Ovary (tissue), 9 donors: ENCODE measurements around the gene SMIM44. TPM values are rescaled to one million over a fixed set of nuclear protein-coding genes. Genes with fewer than 3 reads are reported as not detected.

Experiments
- DNase-seq, 5 donors: peaks; one replicate each; pipeline ENCODE4 v3.0.0-alpha.2; 2019 to 2020
- H3K27ac ChIP-seq, 2 donors: fragments of 200-600 bp; one replicate each; pipeline versions ENCODE4 v1.5.1 to v1.8.0; 2019 to 2022
- H3K27me3 ChIP-seq: fragments of 200-600 bp; one replicate; pipeline ENCODE4 v1.8.0; 2022
- H3K36me3 ChIP-seq: fragments of 200-600 bp; sonication (generic); one replicate; pipeline ENCODE4 v1.5.1; 2019
- H3K4me1 ChIP-seq: one replicate; pipeline ENCODE4 v1.8.1; 2013; ENCODE audit warnings: mild to moderate bottlenecking, moderate library complexity; ENCODE audit not compliant: insufficient read depth
- H3K4me3 ChIP-seq: fragments of 200-600 bp; sonication (generic); one replicate; pipeline ENCODE4 v1.5.1; 2017
- H3K9me3 ChIP-seq, 2 donors: fragments of 200-600 bp in 1 of 2; sonication (generic) in 1 of 2; one replicate each; pipeline versions ENCODE4 v1.5.1 to v1.8.1; 2013 to 2019; ENCODE audit warnings: mild to moderate bottlenecking in 1 of 2, moderate library complexity in 1 of 2
- EP300 ChIP-seq: sonication (generic); formaldehyde crosslinking; IDR thresholded peaks from one replicate; pipeline ENCODE4 v1.6.1; 2017; ENCODE audit warnings: antibody characterized with exemption
- POLR2A ChIP-seq: fragments of 450-650 bp; IDR thresholded peaks from one replicate; pipeline ENCODE4 v1.6.1; 2017; ENCODE audit warnings: antibody characterized with exemption, mild to moderate bottlenecking, moderate library complexity
- whole genome bisulfite sequencing, 3 donors: extraction: QIAGEN DNeasy Blood & Tissue Kit in 1 of 3; methylation state at CpG; one replicate each; pipeline versions ENCODE4 v1.1.5 to v1.1.7; 2013 to 2017; 5-methylcytosine and 5-hydroxymethylcytosine counted together
- intact Hi-C, 4 donors: fragments of 100-400 bp; cut with DNase I; formaldehyde crosslinking; loops; one replicate each; pipeline versions ENCODE4 v1.11.0 to v1.15.1; 2022 to 2023
- polyA plus RNA-seq, 2 donors: library from polyadenylated mRNA; stranded (reverse); fragments of 200-250 nt in 1 of 2; fragments of 350-450 nt in 1 of 2; fragmentation: Illumina TruSeq in 1 of 2; extraction: RNeasy Lipid Tissue Mini Kit (QIAGEN cat#74804) in 1 of 2; gene quantifications; one replicate each; pipeline ENCODE4 v1.2.3, GENCODE V29; 2013 to 2014
- total RNA-seq, 7 donors: library from RNA; depleted of rRNA in 2 of 7; stranded (reverse); fragments of >200 nt in 2 of 7; fragmentation: NEBNext Ultra II Directional in 3 of 7; extraction: Animal tissue kit (Norgen Biotek cat#: 25700) in 3 of 7; gene quantifications; one replicate each; pipeline versions ENCODE4 v1.1.0 to v1.2.4, GENCODE V29; 2016 to 2023
- TF ChIP-seq, protein P1 (sequence below), 3 donors: fragments of 450-650 bp in 2 of 3; fragments of 200-600 bp in 1 of 3; IDR thresholded peaks; one replicate each; pipeline versions ENCODE4 v1.5.1 to v1.8.0; 2016 to 2022; ENCODE audit warnings: antibody characterized with exemption in 3 of 3, mild to moderate bottlenecking in 1 of 3
- donor health status: DM: no; HTN: no; CAD: no; lungs with moderate emphysema.
- donor health status: DM: no; HTN: no; CAD: no.
- donor health status: Bipolar disorder and iron deficiency.
- donor health status: DM: yes; HTN: yes; CAD: no.
- donor health status: DM: no; HTN: no; CAD: no.
- donor health status: DM: yes; HTN: yes; CAD: no.

The SMIM44 gene
- total and polyA plus RNA-seq, 9 donors: 0.92 TPM; not detected in 8

DNA sequence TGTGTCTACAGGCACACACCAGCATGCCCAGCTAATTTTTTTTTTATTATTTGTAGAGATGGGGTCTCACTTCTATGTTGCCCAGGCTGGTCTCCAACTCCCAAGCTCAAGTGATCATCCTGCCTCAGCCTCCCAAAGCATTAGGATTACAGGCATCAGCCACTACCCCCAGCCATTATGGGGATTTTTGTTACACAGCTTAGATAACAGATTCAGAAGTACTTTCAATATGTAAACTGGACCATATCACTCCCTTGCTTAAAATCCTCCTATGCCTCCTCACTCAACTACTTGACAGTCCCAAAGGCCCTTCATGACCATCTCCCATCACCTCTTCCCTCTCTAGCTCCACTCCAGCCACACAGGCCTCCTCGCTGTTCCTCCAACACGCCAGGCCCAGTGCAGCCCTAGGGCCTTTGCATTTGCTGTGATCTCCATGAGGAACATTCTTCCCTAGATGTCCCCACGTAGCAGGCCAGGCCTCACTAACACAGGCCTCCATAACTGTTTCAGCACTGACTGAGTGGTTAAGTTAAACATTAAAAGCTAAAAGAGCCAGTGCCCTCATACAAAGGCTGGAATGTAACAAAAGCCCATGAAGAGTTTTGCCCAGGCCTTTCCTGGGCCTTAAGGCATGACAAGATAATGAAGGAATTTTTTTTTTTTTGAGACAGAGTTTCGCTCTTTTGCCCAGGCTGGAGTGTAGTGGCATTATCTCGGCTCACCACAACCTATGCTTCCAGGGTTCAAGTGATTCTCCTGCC, 14.7 kb upstream of the SMIM44 start:
- no peaks in the 10 kb centered on the region for H3K27me3 ChIP-seq
- WGBS, 3 donors: 91 to 95% (median 94%) methylated on average over 5 of the region's 5 CpGs
- no peaks in the 10 kb centered on the region for H3K36me3 ChIP-seq
- intact Hi-C loops: no loop called here
- no peak overlapping the region for H3K27ac ChIP-seq
- H3K4me1 ChIP-seq: peaks cover 4% of the 10 kb centered on the region
- TF ChIP-seq POLR2A: no peak
- TF ChIP-seq, protein P1, sequence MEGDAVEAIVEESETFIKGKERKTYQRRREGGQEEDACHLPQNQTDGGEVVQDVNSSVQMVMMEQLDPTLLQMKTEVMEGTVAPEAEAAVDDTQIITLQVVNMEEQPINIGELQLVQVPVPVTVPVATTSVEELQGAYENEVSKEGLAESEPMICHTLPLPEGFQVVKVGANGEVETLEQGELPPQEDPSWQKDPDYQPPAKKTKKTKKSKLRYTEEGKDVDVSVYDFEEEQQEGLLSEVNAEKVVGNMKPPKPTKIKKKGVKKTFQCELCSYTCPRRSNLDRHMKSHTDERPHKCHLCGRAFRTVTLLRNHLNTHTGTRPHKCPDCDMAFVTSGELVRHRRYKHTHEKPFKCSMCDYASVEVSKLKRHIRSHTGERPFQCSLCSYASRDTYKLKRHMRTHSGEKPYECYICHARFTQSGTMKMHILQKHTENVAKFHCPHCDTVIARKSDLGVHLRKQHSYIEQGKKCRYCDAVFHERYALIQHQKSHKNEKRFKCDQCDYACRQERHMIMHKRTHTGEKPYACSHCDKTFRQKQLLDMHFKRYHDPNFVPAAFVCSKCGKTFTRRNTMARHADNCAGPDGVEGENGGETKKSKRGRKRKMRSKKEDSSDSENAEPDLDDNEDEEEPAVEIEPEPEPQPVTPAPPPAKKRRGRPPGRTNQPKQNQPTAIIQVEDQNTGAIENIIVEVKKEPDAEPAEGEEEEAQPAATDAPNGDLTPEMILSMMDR (IDR thresholded peaks at IDR 0.05): no peak
- no peak for TF ChIP-seq EP300
- no peak for DNase-seq
- no peak overlapping the region for H3K4me3 ChIP-seq
- H3K9me3 ChIP-seq: no peaks in the 10 kb centered on the region

DNA sequence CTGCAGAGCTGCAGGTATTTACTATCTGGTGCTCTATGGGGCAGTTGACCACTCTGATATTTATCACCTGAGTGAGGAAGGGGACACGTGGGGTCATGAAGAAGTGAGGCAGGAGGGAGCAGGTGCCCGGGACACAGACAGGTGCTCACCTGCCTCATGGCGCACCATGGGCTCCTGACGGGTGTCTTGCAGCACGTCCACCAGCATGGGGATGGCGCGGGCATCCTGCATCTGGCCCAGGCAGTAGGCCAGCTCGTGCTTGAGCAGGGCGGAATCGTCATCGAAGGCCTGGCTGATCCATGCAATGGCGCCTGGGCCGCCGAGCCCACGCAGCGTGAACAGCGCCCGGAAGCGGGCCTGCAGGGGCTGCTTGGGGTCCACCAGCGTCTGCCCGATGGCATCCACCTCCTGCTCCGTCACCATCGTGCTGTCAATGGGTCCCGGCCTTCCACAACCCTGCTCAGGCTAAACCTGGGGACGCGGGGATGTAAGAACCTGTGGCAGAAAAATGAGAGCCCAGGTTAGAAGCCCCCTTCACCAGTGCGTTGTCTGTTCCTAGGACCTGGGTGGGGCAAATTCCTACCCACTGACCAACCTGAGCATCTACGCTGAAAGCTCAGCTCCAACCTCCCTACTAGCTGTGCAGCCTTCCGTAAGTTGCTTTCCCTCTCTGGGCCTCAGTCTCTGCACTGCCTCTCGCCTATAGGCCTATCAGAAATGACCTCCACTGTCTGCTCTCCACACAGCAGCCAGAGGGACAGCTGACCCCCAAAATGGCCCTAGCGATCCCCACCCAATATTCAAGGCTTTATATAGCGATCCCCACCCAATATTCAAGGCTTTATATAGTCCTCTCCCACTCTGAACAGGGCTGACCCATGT, 13.4 kb upstream of the SMIM44 start:
- H3K4me1 ChIP-seq: peaks cover 4% of the 10 kb centered on the region
- no peak for DNase-seq
- no peaks in the 10 kb centered on the region for H3K36me3 ChIP-seq
- no peak for TF ChIP-seq POLR2A
- TF ChIP-seq EP300: no peak
- TF ChIP-seq, protein P1 (IDR thresholded peaks at IDR 0.05): no peak
- 93 to 96% (median 94%) methylated on average over 32 of the region's 32 CpGs for WGBS, 3 donors
- no peaks in the 10 kb centered on the region for H3K27me3 ChIP-seq
- intact Hi-C loops: no loop called here
- H3K4me3 ChIP-seq: no peak overlapping the region
- no peaks in the 10 kb centered on the region for H3K9me3 ChIP-seq
- no peak overlapping the region for H3K27ac ChIP-seq

DNA sequence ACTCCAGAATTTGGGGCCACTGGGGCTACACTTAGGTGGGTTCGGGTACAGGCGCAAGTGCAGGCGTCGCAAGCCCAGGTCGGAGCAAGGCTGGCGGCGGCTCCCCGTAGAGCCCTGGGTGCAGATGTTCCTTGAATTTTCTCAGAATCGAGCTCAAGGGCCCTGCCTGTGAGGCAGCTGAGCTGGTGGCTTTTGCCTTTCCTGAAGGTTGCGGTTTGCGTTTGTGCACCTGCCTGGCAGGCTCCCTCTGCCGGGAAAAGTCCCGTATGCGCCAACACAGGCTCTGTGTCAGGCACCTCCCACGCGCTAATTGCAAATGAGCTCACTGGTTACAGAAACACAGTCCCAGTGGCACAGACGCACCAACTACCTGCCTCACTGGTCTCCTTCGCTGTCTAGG, 11.3 kb upstream of the SMIM44 start:
- intact Hi-C loops: no loop called here
- TF ChIP-seq EP300 (no peak), POLR2A (no peak)
- TF ChIP-seq, protein P1 (IDR thresholded peaks at IDR 0.05): no peak
- no peaks in the 10 kb centered on the region for H3K9me3 ChIP-seq
- H3K4me3 ChIP-seq: no peak overlapping the region
- H3K4me1 ChIP-seq: no peaks in the 10 kb centered on the region
- no peak overlapping the region for H3K27ac ChIP-seq
- no peaks in the 10 kb centered on the region for H3K36me3 ChIP-seq
- H3K27me3 ChIP-seq: no peaks in the 10 kb centered on the region
- DNase-seq: no peak
- WGBS, 3 donors: 87 to 91% (median 87%) methylated on average over 18 of the region's 18 CpGs

DNA sequence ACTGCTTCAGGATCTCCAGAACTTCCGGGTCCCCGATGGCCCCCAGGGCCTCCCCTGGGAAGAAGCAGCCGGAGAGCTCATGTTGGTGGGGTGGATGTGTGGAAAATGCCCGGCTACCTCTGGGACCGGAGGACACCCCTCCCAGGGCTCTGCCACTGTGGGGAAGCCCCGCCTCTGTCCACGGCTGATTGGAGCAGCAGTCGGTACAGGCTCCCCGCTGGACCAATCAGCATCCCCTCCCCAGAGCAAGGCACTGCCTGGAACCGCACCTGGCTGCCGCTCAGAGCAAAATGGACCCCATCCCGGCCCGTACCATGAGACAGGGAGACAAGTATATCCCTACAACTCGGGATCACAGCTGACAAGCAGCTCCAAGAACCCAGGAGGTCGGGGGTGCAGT, 10.8 kb upstream of the SMIM44 start:
- WGBS, 3 donors: 61 to 72% (median 71%) methylated on average over 13 to 15 of the region's 15 CpGs
- no peaks in the 10 kb centered on the region for H3K36me3 ChIP-seq

More for the DNA sequence above, 10.8 kb upstream of the SMIM44 start:
- TF ChIP-seq POLR2A (no peak), EP300 (no peak)
- TF ChIP-seq, protein P1 (IDR thresholded peaks at IDR 0.05): no peak
- Histone ChIP-seq H3K27ac (no peak overlapping the region), H3K27me3 (no peaks in the 10 kb centered on the region), H3K4me3 (no peak overlapping the region), H3K9me3 (no peaks in the 10 kb centered on the region), H3K4me1 (no peaks in the 10 kb centered on the region)
- intact Hi-C loops: no loop called here
- no peak for DNase-seq
